MG63 (cell line): ENCODE measurements around the gene RAB11FIP3. TPM values are rescaled to one million over a fixed set of nuclear protein-coding genes. Genes with fewer than 3 reads are reported as not detected.
"Not testable (repeated sequence)": the region's sequence is repeated elsewhere in the genome, so short reads cannot be mapped to it uniquely, and the experiment has no call there.

Experiments
- DNase-seq: peaks from one replicate; pipeline ENCODE4 v3.0.0-alpha.2; 2020
- H3K27me3 ChIP-seq: fragments of 250-450 bp; sonication (Bioruptor Pico); 2 replicates; pipeline ENCODE4 v1.5.1; 2020; ENCODE audit warnings: mild to moderate bottlenecking, moderate library complexity
- H3K36me3 ChIP-seq: fragments of 250-450 bp; sonication (Bioruptor Pico); 2 replicates; pipeline ENCODE4 v1.5.1; 2020; ENCODE audit warnings: mild to moderate bottlenecking, moderate library complexity
- H3K4me3 ChIP-seq: fragments of 250-450 bp; sonication (Bioruptor Pico); 2 replicates; pipeline ENCODE4 v1.5.1; 2020; ENCODE audit warnings: mild to moderate bottlenecking, moderate library complexity
- H3K9me3 ChIP-seq: fragments of 250-450 bp; sonication (Bioruptor Pico); 2 replicates; pipeline ENCODE4 v1.5.1; 2020; ENCODE audit warnings: mild to moderate bottlenecking, moderate library complexity
- total RNA-seq: library from RNA; depleted of rRNA; stranded (reverse); fragments of >200 nt; shearing (Covaris generic); gene quantifications from 2 replicates; pipeline ENCODE4 v1.2.3, GENCODE V29; 2014; ENCODE audit warnings: low replicate concordance

RAB11FIP3 gene
- total RNA-seq, 1 experiment from 2014 or later = 42.8 TPM

- no peaks in the 10 kb centered on the region for H3K27me3 ChIP-seq
- no peaks in the 10 kb centered on the region for H3K9me3 ChIP-seq
- DNase-seq = no peak
- peaks cover 21% of the 10 kb centered on the region for H3K36me3 ChIP-seq
- H3K4me3 ChIP-seq = no peak overlapping the region
These were observed 16.0 kb downstream of the RAB11FIP3 start for GRCh38 chr16:441447-441846.

- no peak for DNase-seq
- H3K4me3 ChIP-seq = no peak overlapping the region
These were observed 17.5 kb downstream of the RAB11FIP3 start for GRCh38 chr16:442976-443375.

DNA sequence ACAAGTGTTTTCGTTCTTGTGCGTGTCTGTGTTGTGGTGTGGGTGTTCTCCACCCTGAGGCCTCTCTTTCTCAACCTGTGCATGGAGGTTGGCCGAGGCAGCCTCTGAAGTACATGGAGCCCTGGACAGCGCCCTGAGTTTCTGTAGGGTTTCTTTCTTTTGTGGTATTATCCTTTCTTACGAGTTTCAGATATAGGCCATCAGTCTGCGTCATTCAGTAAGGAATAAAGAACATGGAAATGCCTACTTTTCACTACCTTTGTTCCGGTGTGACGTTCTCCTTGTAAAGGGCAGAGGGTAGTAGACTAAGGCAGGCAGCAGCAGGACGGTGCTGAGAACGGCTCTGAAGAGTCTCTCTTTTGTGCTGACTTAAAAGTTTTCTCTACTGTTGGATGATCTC lies 18.6 kb downstream of the RAB11FIP3 start:
- no peak for DNase-seq

More at GRCh38 chr16:442976-443375, 17.5 kb downstream of the RAB11FIP3 start:
- no peaks in the 10 kb centered on the region for H3K27me3 ChIP-seq
- H3K36me3 ChIP-seq = peaks cover 21% of the 10 kb centered on the region
- no peaks in the 10 kb centered on the region for H3K9me3 ChIP-seq

GRCh38 chr16:445566-445965 lies 20.1 kb downstream of the RAB11FIP3 start:
- Histone ChIP-seq H3K4me3 (no peak overlapping the region), H3K36me3 (peaks cover 12% of the 10 kb centered on the region), H3K27me3 (no peaks in the 10 kb centered on the region), H3K9me3 (no peaks in the 10 kb centered on the region)
- no peak for DNase-seq

More for the DNA sequence above, 18.6 kb downstream of the RAB11FIP3 start:
- Histone ChIP-seq H3K27me3 (no peaks in the 10 kb centered on the region), H3K4me3 (no peak overlapping the region), H3K9me3 (no peaks in the 10 kb centered on the region), H3K36me3 (peaks cover 20% of the 10 kb centered on the region)

GRCh38 chr16:450385-450784 lies 24.9 kb downstream of the RAB11FIP3 start:
- H3K27me3 ChIP-seq = no peaks in the 10 kb centered on the region
- no peaks in the 10 kb centered on the region for H3K9me3 ChIP-seq
- no peak for DNase-seq
- no peak overlapping the region for H3K4me3 ChIP-seq
- no peaks in the 10 kb centered on the region for H3K36me3 ChIP-seq

- no peaks in the 10 kb centered on the region for H3K9me3 ChIP-seq
These were observed 25.5 kb downstream of the RAB11FIP3 start for GRCh38 chr16:450785-451512.

DNA sequence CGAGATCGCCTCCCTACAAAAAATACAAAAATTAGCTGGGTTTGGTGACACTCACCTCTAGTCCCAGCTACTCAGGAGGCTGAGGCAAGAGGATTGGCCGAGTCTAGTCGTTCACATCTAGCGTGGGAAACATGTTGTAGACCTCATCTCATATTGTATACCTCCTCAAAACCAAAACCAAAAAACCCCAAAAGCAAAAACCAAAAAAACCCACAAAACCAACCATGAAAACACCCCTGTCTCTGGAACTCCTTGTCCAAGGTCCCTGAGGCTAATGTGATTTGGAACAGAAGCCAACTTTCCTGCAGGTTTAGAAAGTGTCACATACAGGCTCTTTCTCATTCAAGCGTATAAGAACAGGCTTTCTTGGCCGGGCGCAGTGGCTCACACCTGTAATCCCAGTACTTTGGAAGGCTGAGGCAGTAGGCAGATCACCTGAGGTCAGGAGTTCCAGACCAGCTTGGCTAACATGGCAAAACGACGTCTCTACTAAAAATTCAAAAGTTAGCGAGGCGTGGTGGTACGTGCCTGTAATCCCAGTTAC lies 29.0 kb downstream of the RAB11FIP3 start:
- no peak for DNase-seq
- Histone ChIP-seq H3K36me3 (no peaks in the 10 kb centered on the region; the same call in 1 of the 2 replicates), H3K9me3 (no peaks in the 10 kb centered on the region), H3K27me3 (no peaks in the 10 kb centered on the region), H3K4me3 (no peak overlapping the region)

More at GRCh38 chr16:450785-451512, 25.5 kb downstream of the RAB11FIP3 start:
- Histone ChIP-seq H3K27me3 (no peaks in the 10 kb centered on the region), H3K4me3 (no peak overlapping the region), H3K36me3 (no peaks in the 10 kb centered on the region)
- no peak for DNase-seq

DNA sequence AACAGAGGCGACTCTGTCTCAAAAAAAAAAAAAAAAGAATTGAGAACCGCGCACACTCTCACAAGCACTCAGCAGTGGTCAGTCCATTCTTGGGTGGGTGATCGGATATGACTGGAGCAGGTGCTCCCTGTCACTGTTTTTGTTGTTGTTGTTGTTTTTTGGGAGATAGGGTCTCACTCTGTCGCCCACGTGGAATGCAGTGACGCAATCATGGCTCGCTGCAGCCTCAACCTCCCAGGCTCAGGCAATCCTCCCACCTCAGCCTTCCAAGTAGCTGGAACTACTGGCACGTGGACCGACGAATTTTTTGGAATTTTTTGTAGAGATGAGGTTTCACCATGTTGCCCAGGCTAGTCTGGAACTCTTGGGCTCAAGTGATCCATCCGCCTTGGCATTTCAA lies 30.0 kb downstream of the RAB11FIP3 start:
- peaks cover under 1% of the 10 kb centered on the region; the same call in 1 of the 2 replicates for H3K36me3 ChIP-seq
- H3K4me3 ChIP-seq = no peak overlapping the region
- H3K27me3 ChIP-seq = no peaks in the 10 kb centered on the region
- no peak for DNase-seq
- no peaks in the 10 kb centered on the region for H3K9me3 ChIP-seq

DNA sequence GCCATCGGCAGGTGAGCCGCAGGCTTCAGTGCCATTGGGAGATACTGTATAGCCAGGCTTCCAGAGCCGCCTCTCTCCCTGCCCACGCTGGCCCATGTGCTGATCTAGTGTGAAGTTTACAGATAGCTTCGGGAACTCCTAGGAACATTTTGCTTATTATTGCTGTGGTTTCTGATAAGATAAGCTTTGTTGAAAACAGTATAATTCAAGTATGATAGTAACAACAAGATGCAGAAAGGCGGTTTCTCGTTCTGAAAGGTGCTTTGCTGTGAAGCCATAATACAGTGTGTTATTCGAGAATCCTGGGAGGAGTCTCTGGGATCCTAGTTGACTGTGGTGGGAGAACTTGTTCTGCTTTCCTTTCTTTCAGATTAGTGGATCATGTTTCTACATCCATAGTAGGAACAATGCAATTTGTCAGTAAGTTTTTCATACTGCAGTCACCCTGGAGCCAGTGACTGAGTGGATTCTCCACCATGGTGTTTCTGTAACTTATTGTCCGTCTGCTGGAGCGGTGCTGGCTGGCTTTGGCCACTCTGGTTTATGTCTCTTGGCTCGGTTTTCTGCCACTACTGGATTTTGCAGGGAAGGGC lies 31.5 kb downstream of the RAB11FIP3 start:
- Histone ChIP-seq H3K27me3 (no peaks in the 10 kb centered on the region), H3K4me3 (no peak overlapping the region), H3K36me3 (peaks cover 10% of the 10 kb centered on the region), H3K9me3 (no peaks in the 10 kb centered on the region)
- DNase-seq = peak; percentile 35

- Histone ChIP-seq H3K36me3 (peaks cover 11% of the 10 kb centered on the region), H3K4me3 (no peak overlapping the region), H3K27me3 (no peaks in the 10 kb centered on the region), H3K9me3 (no peaks in the 10 kb centered on the region)
- DNase-seq = peak; percentile 26
These were observed 32.4 kb downstream of the RAB11FIP3 start for GRCh38 chr16:457732-458400.

DNA sequence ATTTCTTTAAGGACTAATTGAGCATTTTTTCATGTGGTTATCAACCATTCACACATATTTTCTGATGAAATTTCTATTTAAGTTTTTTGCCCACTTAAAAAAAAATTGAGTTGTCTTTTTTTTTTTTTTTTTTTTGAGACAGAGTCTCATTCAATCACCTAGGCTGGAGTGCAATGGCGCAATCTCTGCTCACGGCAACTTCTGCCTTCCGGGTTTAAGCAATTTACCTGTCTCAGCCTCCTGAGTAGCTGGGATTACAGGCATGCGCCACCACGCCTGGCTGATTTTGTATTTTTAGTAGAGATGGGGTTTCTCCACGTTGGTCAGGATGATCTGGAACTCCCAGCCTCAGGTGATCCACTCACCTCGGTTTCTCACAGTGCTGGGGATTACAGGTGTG lies 34.3 kb downstream of the RAB11FIP3 start:
- no peaks in the 10 kb centered on the region for H3K27me3 ChIP-seq
- DNase-seq = no peak

DNA sequence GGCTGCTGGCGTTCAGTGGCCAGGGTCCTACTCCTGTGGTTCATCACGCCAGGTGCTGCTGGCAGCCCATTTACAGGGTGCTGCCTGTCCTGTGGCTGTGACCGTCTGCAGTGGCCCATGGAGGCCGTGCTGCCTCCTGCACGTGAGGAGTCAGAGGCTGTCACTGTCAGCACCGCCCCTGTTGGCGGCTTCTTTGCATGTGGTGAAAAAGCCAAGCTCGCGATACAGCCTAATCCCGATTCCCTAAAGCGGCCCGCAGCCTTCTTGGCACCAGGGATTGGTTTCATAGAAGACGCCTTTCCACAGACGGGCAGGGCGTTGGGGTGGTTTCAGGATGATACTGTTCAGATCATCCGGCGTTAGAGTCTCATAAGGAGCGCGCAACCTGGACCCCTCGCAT lies 35.3 kb downstream of the RAB11FIP3 start:
- Histone ChIP-seq H3K36me3 (peaks cover 17% of the 10 kb centered on the region), H3K4me3 (no peak overlapping the region), H3K9me3 (no peaks in the 10 kb centered on the region), H3K27me3 (no peaks in the 10 kb centered on the region)
- DNase-seq = no peak

More for the DNA sequence above, 34.3 kb downstream of the RAB11FIP3 start:
- H3K9me3 ChIP-seq = no peaks in the 10 kb centered on the region
- peaks cover 17% of the 10 kb centered on the region for H3K36me3 ChIP-seq
- H3K4me3 ChIP-seq = no peak overlapping the region

- Histone ChIP-seq H3K4me3 (no peak overlapping the region), H3K27me3 (no peaks in the 10 kb centered on the region), H3K9me3 (no peaks in the 10 kb centered on the region), H3K36me3 (peaks cover 17% of the 10 kb centered on the region)
- DNase-seq = no peak
These were observed 37.6 kb downstream of the RAB11FIP3 start for GRCh38 chr16:463071-463470.

DNA sequence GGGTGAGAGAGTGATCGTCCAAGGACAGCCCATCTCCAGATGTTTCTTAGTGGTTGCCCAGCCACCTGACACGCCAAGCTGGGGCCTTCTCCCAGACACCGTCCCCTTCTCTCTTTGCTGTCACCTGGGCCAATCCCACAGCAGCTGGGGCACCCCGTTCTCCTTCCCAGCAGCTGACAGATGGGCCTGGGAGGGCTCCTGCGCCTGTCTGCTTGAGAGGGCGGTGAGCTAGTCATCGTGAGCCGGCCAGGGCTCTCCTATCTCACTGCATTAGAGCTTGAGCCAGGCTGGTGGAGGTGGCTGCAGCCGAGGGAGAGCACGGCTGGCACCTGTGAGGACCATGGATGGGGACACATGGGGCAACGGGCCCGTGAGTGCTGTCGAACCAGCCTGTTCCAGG lies 41.2 kb downstream of the RAB11FIP3 start:
- no peak for DNase-seq
- no peaks in the 10 kb centered on the region for H3K27me3 ChIP-seq
- H3K36me3 ChIP-seq = peaks cover 12% of the 10 kb centered on the region
- H3K4me3 ChIP-seq = no peak overlapping the region
- H3K9me3 ChIP-seq = no peaks in the 10 kb centered on the region

DNA sequence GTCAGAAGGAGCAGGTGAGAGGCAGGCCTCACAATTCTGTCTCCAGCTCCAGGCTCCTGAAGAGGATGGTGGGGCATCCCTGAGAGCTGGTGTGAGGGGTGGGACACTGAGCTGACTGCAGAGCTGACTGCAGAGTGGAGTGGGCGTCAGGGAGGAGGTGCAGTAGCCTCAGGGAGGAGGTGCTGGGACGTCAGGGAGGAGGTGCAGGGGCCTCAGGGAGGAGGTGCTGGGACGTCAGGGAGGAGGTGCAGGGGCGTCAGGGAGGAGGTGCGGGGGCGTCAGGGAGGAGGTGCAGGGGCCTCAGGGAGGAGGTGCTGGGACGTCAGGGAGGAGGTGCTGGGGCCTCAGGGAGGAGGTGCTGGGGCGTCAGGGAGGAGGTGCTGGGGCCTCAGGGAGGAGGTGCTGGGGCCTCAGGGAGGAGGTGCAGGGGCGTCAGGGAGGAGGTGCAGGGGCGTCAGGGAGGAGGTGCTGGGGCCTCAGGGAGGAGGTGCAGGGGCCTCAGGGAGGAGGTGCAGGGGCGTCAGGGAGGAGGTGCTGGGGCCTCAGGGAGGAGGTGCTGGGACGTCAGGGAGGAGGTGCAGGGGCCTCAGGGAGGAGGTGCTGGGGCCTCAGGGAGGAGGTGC lies 41.9 kb downstream of the RAB11FIP3 start:
- H3K9me3 ChIP-seq, H3K4me3 ChIP-seq, H3K27me3 ChIP-seq, DNase-seq: not testable (repeated sequence)
- peaks cover 19% of the 10 kb centered on the region for H3K36me3 ChIP-seq

DNA sequence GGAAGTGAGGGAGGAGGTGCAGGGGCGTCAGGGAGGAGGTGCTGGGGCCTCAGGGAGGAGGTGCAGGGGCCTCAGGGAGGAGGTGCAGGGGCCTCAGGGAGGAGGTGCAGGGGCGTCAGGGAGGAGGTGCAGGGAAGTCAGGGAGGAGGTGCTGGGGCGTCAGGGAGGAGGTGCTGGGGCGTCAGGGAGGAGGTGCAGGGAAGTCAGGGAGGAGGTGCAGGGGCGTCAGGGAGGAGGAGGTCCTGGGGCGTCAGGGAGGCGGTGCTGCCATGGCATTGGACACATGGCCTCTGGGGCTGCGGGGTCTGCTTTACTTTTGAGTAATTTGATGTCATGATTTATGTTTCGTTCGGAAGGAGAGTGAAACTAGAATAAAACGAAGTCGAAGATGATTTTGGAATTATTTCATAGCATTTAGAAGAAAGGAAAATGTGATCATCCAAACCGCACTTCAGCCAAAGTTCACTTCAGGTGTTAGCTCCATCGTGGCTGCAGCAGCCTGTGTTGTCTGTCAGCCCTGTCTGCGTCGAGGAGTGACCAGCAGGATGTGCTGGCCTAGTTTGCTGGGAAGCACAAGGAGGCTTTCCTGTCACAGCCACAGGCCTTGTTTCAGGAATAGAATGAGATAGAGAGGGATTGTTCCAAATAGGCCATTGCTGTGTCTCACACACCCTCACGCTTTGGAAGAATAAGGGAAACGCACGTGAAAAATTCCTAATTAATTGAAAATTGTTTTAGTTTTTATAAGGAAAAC lies 42.8 kb downstream of the RAB11FIP3 start:
- no peaks in the 10 kb centered on the region for H3K9me3 ChIP-seq
- no peak overlapping the region for H3K4me3 ChIP-seq
- no peak for DNase-seq
- no peaks in the 10 kb centered on the region for H3K27me3 ChIP-seq
- H3K36me3 ChIP-seq = peaks cover 18% of the 10 kb centered on the region
